Measurements from ENCODE around the gene TICAM1.
"Not testable (repeated sequence)": the region's sequence is repeated elsewhere in the genome, so short reads cannot be mapped to it uniquely, and the experiment has no call there.

The TICAM1 gene

GRCh38 chr19:4844348-4845179 lies 13.1 kb upstream of the TICAM1 start:
- no peak for DNase-seq

GRCh38 chr19:4843647-4843965 lies 12.1 kb upstream of the TICAM1 start:
- DNase-seq, result no peak

GRCh38 chr19:4839192-4839591 lies 7.7 kb upstream of the TICAM1 start:
- no peak for DNase-seq

GRCh38 chr19:4832776-4833175 lies 1.3 kb upstream of the TICAM1 start:
- no peak for DNase-seq

GRCh38 chr19:4831979-4832340 lies 448 bp upstream of the TICAM1 start:
- not testable (repeated sequence) for DNase-seq

GRCh38 chr19:4830768-4831265 lies 695 bp downstream of the TICAM1 start:
- no peak for DNase-seq

GRCh38 chr19:4830332-4830731 lies 1.2 kb downstream of the TICAM1 start:
- DNase-seq, result no peak

- no peak for DNase-seq
Observed at GRCh38 chr19:4829001-4829712, 2.4 kb downstream of the TICAM1 start.

- DNase-seq, result no peak
Observed at GRCh38 chr19:4823577-4823976, 7.9 kb downstream of the TICAM1 start.

- DNase-seq, result not testable (repeated sequence)
Observed at GRCh38 chr19:4822354-4822753, 9.2 kb downstream of the TICAM1 start.

GRCh38 chr19:4821265-4821664 lies 10.2 kb downstream of the TICAM1 start:
- DNase-seq, result no peak

GRCh38 chr19:4817467-4818277 lies 13.8 kb downstream of the TICAM1 start:
- DNase-seq, result no peak

GRCh38 chr19:4816950-4817278 lies 14.6 kb downstream of the TICAM1 start:
- no peak for DNase-seq

GRCh38 chr19:4816202-4816949 lies 15.1 kb downstream of the TICAM1 start:
- no peak for DNase-seq

GRCh38 chr19:4815426-4816201 lies 15.9 kb downstream of the TICAM1 start:
- peak; percentile 18 to 45 (median 42) for DNase-seq

- no peak for DNase-seq
Observed at GRCh38 chr19:4814625-4815425, 16.7 kb downstream of the TICAM1 start.

- peak; percentile 85 to 97 (median 89) for DNase-seq
Observed at GRCh38 chr19:4811328-4812131, 20.0 kb downstream of the TICAM1 start.

- DNase-seq, result no peak
Observed at GRCh38 chr19:4807188-4807587, 24.3 kb downstream of the TICAM1 start.

- DNase-seq, result no peak
Observed at GRCh38 chr19:4806384-4806783, 25.1 kb downstream of the TICAM1 start.

GRCh38 chr19:4805140-4805539 lies 26.4 kb downstream of the TICAM1 start:
- DNase-seq, result not testable (repeated sequence)
